Glutamatergic neuron (in vitro differentiated cells): Measurements from ENCODE around the gene TIA1. TPM values are rescaled to one million over a fixed set of nuclear protein-coding genes. Genes with fewer than 3 reads are reported as not detected.
"Not testable (repeated sequence)": the region's sequence is repeated elsewhere in the genome, so short reads cannot be mapped to it uniquely, and the experiment has no call there.

Source experiments
- DNase-seq: peaks from one replicate; pipeline ENCODE4 v3.0.0; 2022
- H3K27ac Mint-ChIP-seq: one replicate; pipeline ENCODE4 v1.8.0; 2020; ENCODE audit warnings: mild to moderate bottlenecking, mixed read lengths, inconsistent platforms; ENCODE audit not compliant: unreplicated experiment
- H3K27me3 Mint-ChIP-seq: one replicate; pipeline ENCODE4 v1.8.0; 2020; ENCODE audit warnings: mild to moderate bottlenecking, moderate library complexity, mixed read lengths, inconsistent platforms; ENCODE audit not compliant: unreplicated experiment
- H3K36me3 Mint-ChIP-seq: one replicate; pipeline ENCODE4 v1.8.0; 2020; ENCODE audit warnings: mild to moderate bottlenecking, mixed read lengths, inconsistent platforms; ENCODE audit not compliant: unreplicated experiment
- H3K4me1 Mint-ChIP-seq: one replicate; pipeline ENCODE4 v1.8.0; 2020; ENCODE audit warnings: mild to moderate bottlenecking, low read depth, mixed read lengths, inconsistent platforms; ENCODE audit not compliant: unreplicated experiment
- H3K4me3 Mint-ChIP-seq: one replicate; pipeline ENCODE4 v1.8.0; 2020; ENCODE audit warnings: mild to moderate bottlenecking, mixed read lengths, inconsistent platforms; ENCODE audit not compliant: unreplicated experiment
- H3K9me3 Mint-ChIP-seq: one replicate; pipeline ENCODE4 v1.8.0; 2020; ENCODE audit warnings: mild to moderate bottlenecking, moderate library complexity, mixed read lengths, inconsistent platforms; ENCODE audit not compliant: unreplicated experiment
- total RNA-seq: library from RNA; stranded (reverse); fragmentation: NEBNext Ultra II Directional; extraction: Animal tissue kit (Norgen Biotek cat#: 25700); gene quantifications from one replicate; pipeline ENCODE4 v1.2.1, GENCODE V29; 2021; ENCODE audit not compliant: unreplicated experiment
- TF ChIP-seq, protein P1 (sequence below): fragments of 200-600 bp; sonication (generic); IDR thresholded peaks from one replicate; pipeline ENCODE4 v1.5.0; 2021; ENCODE audit not compliant: partially characterized antibody, unreplicated experiment

TIA1 gene
- total RNA-seq, 1 donor from 2014 or later: 403 TPM

DNA sequence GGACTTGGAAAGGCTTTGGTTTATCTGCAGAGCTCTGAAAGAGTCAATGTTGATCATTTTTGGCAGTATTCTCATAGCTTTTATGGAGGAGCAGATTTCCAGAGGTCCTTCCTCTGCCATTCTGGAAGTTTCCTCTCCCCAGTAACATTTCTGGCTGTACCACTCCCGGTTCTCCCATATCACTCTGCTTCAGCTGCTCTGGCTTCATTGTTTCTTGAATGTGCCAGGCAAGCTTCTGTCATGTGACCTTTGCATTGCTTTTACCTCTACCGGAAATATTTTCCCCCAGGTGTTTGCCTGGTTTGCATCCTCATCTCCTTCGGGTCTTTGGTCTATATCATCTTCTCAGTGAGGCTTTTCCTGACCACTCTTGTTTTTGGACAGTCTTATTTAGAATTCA is 21.9 kb upstream of the TIA1 start:
- TF ChIP-seq, protein P1, sequence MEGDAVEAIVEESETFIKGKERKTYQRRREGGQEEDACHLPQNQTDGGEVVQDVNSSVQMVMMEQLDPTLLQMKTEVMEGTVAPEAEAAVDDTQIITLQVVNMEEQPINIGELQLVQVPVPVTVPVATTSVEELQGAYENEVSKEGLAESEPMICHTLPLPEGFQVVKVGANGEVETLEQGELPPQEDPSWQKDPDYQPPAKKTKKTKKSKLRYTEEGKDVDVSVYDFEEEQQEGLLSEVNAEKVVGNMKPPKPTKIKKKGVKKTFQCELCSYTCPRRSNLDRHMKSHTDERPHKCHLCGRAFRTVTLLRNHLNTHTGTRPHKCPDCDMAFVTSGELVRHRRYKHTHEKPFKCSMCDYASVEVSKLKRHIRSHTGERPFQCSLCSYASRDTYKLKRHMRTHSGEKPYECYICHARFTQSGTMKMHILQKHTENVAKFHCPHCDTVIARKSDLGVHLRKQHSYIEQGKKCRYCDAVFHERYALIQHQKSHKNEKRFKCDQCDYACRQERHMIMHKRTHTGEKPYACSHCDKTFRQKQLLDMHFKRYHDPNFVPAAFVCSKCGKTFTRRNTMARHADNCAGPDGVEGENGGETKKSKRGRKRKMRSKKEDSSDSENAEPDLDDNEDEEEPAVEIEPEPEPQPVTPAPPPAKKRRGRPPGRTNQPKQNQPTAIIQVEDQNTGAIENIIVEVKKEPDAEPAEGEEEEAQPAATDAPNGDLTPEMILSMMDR: no peak
- Mint-ChIP-seq H3K4me1 (peaks cover 3% of the 10 kb centered on the region), H3K27me3 (peaks cover 1% of the 10 kb centered on the region), H3K9me3 (peaks cover 5% of the 10 kb centered on the region), H3K4me3 (no peak overlapping the region), H3K36me3 (peaks cover 15% of the 10 kb centered on the region), H3K27ac (no peak overlapping the region)
- no peak for DNase-seq

DNA sequence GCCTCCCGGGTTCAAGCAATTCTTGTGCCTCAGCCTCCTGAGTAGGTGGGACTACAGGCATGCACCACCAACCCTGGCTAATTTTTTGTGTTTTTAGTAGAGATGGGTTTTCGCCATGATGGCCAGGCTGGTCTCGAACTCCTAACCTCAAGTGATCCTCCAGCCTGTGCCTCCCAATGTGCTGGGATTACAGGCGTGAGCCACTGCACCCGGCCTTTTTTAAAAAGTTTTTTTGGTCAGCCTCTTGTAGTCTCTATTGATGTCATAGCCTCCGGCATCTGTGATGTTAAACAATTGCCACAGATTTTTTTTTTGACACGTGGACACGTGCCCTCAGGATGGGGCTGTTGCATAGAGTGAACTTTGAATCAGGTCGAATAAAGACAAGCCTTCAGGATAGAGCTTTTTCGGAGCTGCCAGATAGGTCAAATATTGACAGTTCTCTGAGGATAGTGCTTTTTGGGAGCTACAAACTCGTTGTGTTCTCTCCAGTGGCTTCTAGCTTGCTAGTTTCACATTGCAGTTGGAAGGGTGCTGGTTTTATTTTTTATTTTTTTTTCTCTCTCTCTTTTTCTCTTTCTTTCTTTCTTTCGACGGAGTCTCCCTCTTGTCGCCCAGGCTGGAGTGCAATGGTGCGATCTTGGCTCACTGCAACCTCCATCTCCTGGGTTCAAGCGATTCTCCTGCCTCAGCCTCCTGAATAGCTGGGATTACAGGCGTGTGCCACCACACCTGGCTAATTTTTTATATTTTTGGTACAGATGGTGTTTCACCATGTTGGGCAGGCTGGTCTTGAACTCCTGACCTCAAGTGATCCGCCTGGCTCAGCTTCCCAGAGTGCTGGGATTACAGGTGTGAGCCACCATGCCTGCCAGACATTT is 21.2 kb upstream of the TIA1 start:
- DNase-seq, H3K27me3 Mint-ChIP-seq, H3K4me1 Mint-ChIP-seq, H3K4me3 Mint-ChIP-seq, H3K27ac Mint-ChIP-seq, H3K9me3 Mint-ChIP-seq: not testable (repeated sequence)
- peaks cover 16% of the 10 kb centered on the region for H3K36me3 Mint-ChIP-seq

DNA sequence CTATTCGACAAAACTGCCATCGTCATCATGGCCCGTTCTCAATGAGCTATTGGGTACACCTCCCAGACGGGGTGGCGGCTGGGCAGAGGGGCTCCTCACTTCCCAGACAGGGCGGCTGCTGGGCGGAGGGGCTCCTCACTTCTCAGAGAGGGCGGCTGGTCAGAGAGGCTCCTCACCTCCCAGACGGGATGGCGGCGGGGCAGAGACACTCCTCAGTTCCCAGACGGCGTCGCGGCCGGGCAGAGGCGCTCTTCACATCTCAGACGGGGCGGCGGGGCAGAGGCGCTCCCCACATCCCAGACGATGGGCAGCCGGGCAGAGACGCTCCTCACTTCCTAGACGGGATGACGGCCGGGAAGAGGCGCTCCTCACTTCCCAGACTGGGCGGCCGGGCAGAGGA is 18.5 kb upstream of the TIA1 start:
- not testable (repeated sequence) for H3K4me3 Mint-ChIP-seq, H3K9me3 Mint-ChIP-seq, DNase-seq, H3K27ac Mint-ChIP-seq, H3K4me1 Mint-ChIP-seq, H3K27me3 Mint-ChIP-seq
- peaks cover 16% of the 10 kb centered on the region for H3K36me3 Mint-ChIP-seq

DNA sequence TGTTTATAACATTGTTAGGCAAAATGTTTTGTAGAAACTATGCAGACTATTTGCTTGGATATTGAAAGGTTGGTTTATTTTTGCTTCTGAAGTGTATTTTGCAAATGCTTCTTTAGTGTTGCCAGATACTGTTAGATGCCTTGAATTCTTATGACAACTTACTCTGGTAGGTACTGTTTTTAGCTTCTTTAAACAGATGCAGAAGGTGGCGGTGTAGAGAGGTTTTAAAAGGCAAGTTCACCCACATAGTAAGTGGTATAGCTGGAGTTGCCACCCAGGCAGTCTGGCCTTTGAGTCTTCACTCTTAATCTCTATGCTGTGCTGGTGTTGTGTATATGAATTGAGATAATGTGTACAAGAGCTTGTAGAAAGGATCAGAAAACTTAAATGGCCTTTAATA is 13.1 kb upstream of the TIA1 start:
- TF ChIP-seq, protein P1: no peak
- H3K9me3 Mint-ChIP-seq: peaks cover 6% of the 10 kb centered on the region
- no peak for DNase-seq
- H3K36me3 Mint-ChIP-seq: peaks cover 13% of the 10 kb centered on the region
- no peak overlapping the region for H3K4me3 Mint-ChIP-seq
- H3K27me3 Mint-ChIP-seq: peaks cover 1% of the 10 kb centered on the region
- H3K27ac Mint-ChIP-seq: no peak overlapping the region
- H3K4me1 Mint-ChIP-seq: peaks cover 17% of the 10 kb centered on the region

DNA sequence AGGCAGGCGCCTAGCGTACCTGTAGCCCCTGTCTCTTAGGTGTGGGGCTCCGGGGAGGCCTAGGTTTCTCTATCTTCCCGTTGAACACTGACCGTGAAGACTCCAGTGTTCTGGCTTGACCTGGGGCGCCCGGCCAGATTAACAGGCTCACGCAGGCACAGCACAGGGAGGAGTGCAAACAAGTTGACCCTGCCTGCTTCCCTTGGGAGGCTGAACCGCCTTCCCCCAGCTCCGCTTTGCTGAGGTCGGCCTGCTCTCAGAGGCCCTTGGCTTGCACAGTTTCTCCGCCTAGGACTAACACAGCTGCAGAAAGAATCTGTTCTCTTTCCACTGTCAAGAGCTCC is 10.1 kb upstream of the TIA1 start:
- peak overlapping the region; percentile 76 for H3K27ac Mint-ChIP-seq

More for the DNA sequence above, 10.1 kb upstream of the TIA1 start:
- Mint-ChIP-seq H3K9me3 (peaks cover 4% of the 10 kb centered on the region), H3K4me3 (peak overlapping the region; percentile 88), H3K36me3 (no peaks in the 10 kb centered on the region), H3K27me3 (no peaks in the 10 kb centered on the region), H3K4me1 (peaks cover 15% of the 10 kb centered on the region)
- TF ChIP-seq, protein P1: no peak
- peak; percentile 74 for DNase-seq
